ENCODE results near the gene BBS9. TPM values are rescaled to one million over a fixed set of nuclear protein-coding genes. Genes with fewer than 3 reads are reported as not detected.

Gene BBS9
- total and polyA plus RNA-seq, 2 donors (not counting 3 experiments of a cell fraction or from before 2014, with no cell fraction given): 5.7 to 17.4 TPM

GRCh38 chr7:33446551-33446950 lies 317.2 kb downstream of the BBS9 start:
- Histone ChIP-seq H3K9ac (replicated peaks; ENCODE audit: extremely low read depth, insufficient read depth, low read length) (no peak overlapping the region), H3K4me1 (ENCODE audit: control insufficient read depth, extremely low read depth, insufficient read depth, low read length) (no peaks in the 10 kb centered on the region), H3K27me3 (ENCODE audit: control insufficient read depth in 2 of 2, insufficient read depth in 2 of 2, low read length in 2 of 2) (no peaks in the 10 kb centered on the region), H3K36me3 (ENCODE audit: control insufficient read depth in 2 of 2, extremely low read depth in 1 of 2, insufficient read depth in 2 of 2, low read length in 2 of 2) (no peaks in the 10 kb centered on the region), H3K4me2 (ENCODE audit: insufficient read depth, low read length) (no peak overlapping the region), H3K9me3 (replicated peaks; ENCODE audit: control insufficient read depth, insufficient read depth, low read length) (no peaks in the 10 kb centered on the region), H3K4me3 (replicated peaks in 1 of 3; ENCODE audit: insufficient read depth in 1 of 3, low read depth in 1 of 3, low read length in 3 of 3) (no peak overlapping the region), H3K79me2 (ENCODE audit: control insufficient read depth, insufficient read depth, low read length) (no peaks in the 10 kb centered on the region), H4K20me1 (replicated peaks; ENCODE audit: control insufficient read depth, extremely low read depth, insufficient read depth, low read length) (no peaks in the 10 kb centered on the region), H3K9me1 (replicated peaks; ENCODE audit: control insufficient read depth, extremely low read depth, insufficient read depth, low read length) (no peaks in the 10 kb centered on the region), H3K27ac (ENCODE audit: insufficient read depth, low read depth, low read length) (no peak overlapping the region), H2AFZ (ENCODE audit: low read depth, low read length) (no peak overlapping the region)
- DNase-seq (ENCODE audit: low read depth, low spot score) (no peak), FAIRE-seq (no peak)
- TF ChIP-seq EZH2 (IDR thresholded peaks at IDR 0.05; ENCODE audit: borderline replicate concordance, low read depth, low read length, severe bottlenecking) (no peak), CTCF (IDR thresholded peaks at IDR 0.05; ENCODE audit: extremely low read depth in 1 of 2, insufficient read depth in 1 of 2, low read depth in 1 of 2, low read length in 2 of 2) (no peak), POLR2A (IDR thresholded peaks at IDR 0.05; ENCODE audit: low read depth, low read length) (no peak), POLR2AphosphoS5 (IDR thresholded peaks at IDR 0.05; ENCODE audit: insufficient read depth, low read depth, low read length) (no peak), JUN (IDR thresholded peaks at IDR 0.05; ENCODE audit: borderline replicate concordance, insufficient read depth, insufficient read length, low read depth) (no peak), MYC (IDR thresholded peaks at IDR 0.05; ENCODE audit: low read depth, low read length) (no peak), GATA2 (IDR thresholded peaks at IDR 0.05; ENCODE audit: insufficient read depth, insufficient read length, low read depth, low read length) (no peak), FOS (IDR thresholded peaks at IDR 0.05; ENCODE audit: borderline replicate concordance, insufficient read depth, low read length) (no peak), MAX (IDR thresholded peaks at IDR 0.05; ENCODE audit: insufficient read depth, insufficient read length) (no peak)
- no TSS peak for BruUV-seq (replicated peaks)
- CTCF ChIA-PET: interaction anchor here (1.1 kb wide), 1 partner anchor 13 kb away, joined by 4 read pairs; no protein-coding TSS in a partner anchor
- POLR2A ChIA-PET: no interaction called here
- intact Hi-C loops (cut with micrococcal nuclease) (no loop called here), dilution Hi-C loops (cut with MboI; ENCODE audit: extremely low pct_ligation_motif_present, low sequenced_read_pairs) (no loop called here)

All from endothelial cell of umbilical vein (primary cell).